ENCODE results near the gene ERICH6B.

Gene ERICH6B

DNA sequence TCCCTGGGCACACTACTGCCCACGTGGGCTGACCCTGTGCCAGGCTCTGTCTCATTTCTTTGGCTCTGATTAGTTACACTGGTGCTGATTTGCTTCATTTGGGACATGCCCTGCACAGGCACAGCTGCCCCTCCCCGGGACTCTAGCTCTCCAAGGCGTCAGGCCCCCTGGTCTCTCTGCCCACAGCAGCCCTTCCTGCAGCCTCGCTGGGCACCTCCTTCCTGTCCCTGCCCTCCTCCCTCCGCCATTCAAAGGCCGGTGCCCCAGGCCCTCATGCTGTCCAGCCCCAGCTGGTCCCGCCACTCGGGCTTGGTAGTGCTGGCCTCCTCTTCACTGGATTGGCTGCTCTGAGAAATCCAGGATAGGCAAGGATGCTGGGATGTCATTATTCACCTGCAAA is 73.1 kb downstream of the ERICH6B start:
- WGBS, 2 experiments (ENCODE audit: insufficient coverage in 2 of 2) = 83% methylated on average over 5 to 7 of the region's 8 CpGs

DNA sequence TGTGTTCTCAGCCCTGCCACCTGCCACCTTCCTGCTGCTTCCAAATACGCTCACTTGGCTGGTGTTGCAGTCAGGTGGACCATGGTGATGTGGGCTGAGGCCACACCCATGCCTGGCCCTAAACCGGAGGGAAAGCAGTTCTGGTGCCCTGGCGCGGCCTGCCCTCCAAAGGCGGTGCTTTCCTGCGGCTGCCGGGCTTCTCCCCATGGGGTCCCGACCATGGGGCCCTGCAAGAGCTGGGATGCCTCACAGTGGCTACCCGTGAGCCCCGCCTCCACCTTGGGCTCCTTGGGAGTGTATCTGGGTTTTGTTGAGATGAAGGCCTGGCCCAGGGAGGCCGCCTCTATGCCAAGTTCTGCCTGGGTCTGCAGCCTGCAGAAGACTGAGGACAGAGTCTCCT is 73.7 kb downstream of the ERICH6B start:
- no peaks in the 10 kb centered on the region for H3K4me1 ChIP-seq (ENCODE audit: control insufficient read depth, insufficient read depth, low read length, poor library complexity, severe bottlenecking)
- H3K9me3 ChIP-seq (ENCODE audit: control insufficient read depth, low read length) = no peaks in the 10 kb centered on the region
- H3K4me3 ChIP-seq (ENCODE audit: extremely low read depth, insufficient read depth, low read length, poor library complexity, severe bottlenecking) = no peak overlapping the region
- no peaks in the 10 kb centered on the region for H3K36me3 ChIP-seq (ENCODE audit: control insufficient read depth, insufficient read depth, low read length)
- 84 to 92% methylated on average over 8 to 9 of the region's 11 CpGs for WGBS, 2 experiments (ENCODE audit: insufficient coverage in 2 of 2)
- no peak overlapping the region for H3K27ac ChIP-seq (ENCODE audit: low read depth, low read length, severe bottlenecking)

More for the DNA sequence above, 73.1 kb downstream of the ERICH6B start:
- Histone ChIP-seq H3K36me3 (ENCODE audit: control insufficient read depth, insufficient read depth, low read length) (no peaks in the 10 kb centered on the region), H3K4me1 (ENCODE audit: control insufficient read depth, insufficient read depth, low read length, poor library complexity, severe bottlenecking) (no peaks in the 10 kb centered on the region), H3K27ac (ENCODE audit: low read depth, low read length, severe bottlenecking) (no peak overlapping the region), H3K9me3 (ENCODE audit: control insufficient read depth, low read length) (no peaks in the 10 kb centered on the region), H3K4me3 (ENCODE audit: extremely low read depth, insufficient read depth, low read length, poor library complexity, severe bottlenecking) (no peak overlapping the region)

GRCh38 chr13:45540864-45541263 is 74.7 kb downstream of the ERICH6B start:
- Histone ChIP-seq H3K4me1 (ENCODE audit: control insufficient read depth, insufficient read depth, low read length, poor library complexity, severe bottlenecking) (no peaks in the 10 kb centered on the region), H3K27ac (ENCODE audit: low read depth, low read length, severe bottlenecking) (no peak overlapping the region), H3K4me3 (ENCODE audit: extremely low read depth, insufficient read depth, low read length, poor library complexity, severe bottlenecking) (no peak overlapping the region), H3K9me3 (ENCODE audit: control insufficient read depth, low read length) (no peaks in the 10 kb centered on the region), H3K36me3 (ENCODE audit: control insufficient read depth, insufficient read depth, low read length) (peaks cover 2% of the 10 kb centered on the region)
- 87 to 95% methylated on average over 6 to 9 of the region's 10 CpGs for WGBS, 2 experiments (ENCODE audit: insufficient coverage in 2 of 2)

- no peaks in the 10 kb centered on the region for H3K9me3 ChIP-seq (ENCODE audit: control insufficient read depth, low read length)
- no peak overlapping the region for H3K27ac ChIP-seq (ENCODE audit: low read depth, low read length, severe bottlenecking)
- WGBS, 2 experiments (ENCODE audit: insufficient coverage in 2 of 2) = 83 to 93% methylated on average over 1 to 5 of the region's 6 CpGs
- no peak overlapping the region for H3K4me3 ChIP-seq (ENCODE audit: extremely low read depth, insufficient read depth, low read length, poor library complexity, severe bottlenecking)
- no peaks in the 10 kb centered on the region for H3K4me1 ChIP-seq (ENCODE audit: control insufficient read depth, insufficient read depth, low read length, poor library complexity, severe bottlenecking)
- peaks cover 8% of the 10 kb centered on the region for H3K36me3 ChIP-seq (ENCODE audit: control insufficient read depth, insufficient read depth, low read length)
Observed at GRCh38 chr13:45540195-45540594, 75.3 kb downstream of the ERICH6B start.

DNA sequence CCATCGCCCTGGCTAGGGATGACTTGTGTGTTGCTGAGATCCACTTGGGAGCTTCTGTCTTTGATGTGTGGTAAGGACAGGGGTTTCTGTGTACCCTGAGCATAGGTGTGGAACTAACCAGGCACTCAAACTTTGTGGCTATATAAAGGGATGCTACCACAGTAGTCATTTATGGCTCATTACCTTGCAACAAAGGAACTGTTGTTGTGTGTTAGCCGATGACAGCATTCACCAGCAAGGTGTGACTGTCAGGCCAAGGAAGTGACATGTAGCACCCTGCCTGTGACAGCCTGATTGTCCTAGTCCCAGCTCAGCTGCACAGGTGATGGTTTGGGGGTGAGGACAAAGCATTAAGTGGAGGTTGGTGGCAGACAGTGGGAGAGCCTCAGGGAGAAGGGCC is 77.2 kb downstream of the ERICH6B start:
- 78 to 91% methylated on average over 1 of the region's 2 CpGs for WGBS, 2 experiments (ENCODE audit: insufficient coverage in 2 of 2)
- H3K4me1 ChIP-seq (ENCODE audit: control insufficient read depth, insufficient read depth, low read length, poor library complexity, severe bottlenecking) = no peaks in the 10 kb centered on the region
- H3K9me3 ChIP-seq (ENCODE audit: control insufficient read depth, low read length) = no peaks in the 10 kb centered on the region
- peaks cover 26% of the 10 kb centered on the region for H3K36me3 ChIP-seq (ENCODE audit: control insufficient read depth, insufficient read depth, low read length)
- H3K27ac ChIP-seq (ENCODE audit: low read depth, low read length, severe bottlenecking) = no peak overlapping the region
- no peak overlapping the region for H3K4me3 ChIP-seq (ENCODE audit: extremely low read depth, insufficient read depth, low read length, poor library complexity, severe bottlenecking)

DNA sequence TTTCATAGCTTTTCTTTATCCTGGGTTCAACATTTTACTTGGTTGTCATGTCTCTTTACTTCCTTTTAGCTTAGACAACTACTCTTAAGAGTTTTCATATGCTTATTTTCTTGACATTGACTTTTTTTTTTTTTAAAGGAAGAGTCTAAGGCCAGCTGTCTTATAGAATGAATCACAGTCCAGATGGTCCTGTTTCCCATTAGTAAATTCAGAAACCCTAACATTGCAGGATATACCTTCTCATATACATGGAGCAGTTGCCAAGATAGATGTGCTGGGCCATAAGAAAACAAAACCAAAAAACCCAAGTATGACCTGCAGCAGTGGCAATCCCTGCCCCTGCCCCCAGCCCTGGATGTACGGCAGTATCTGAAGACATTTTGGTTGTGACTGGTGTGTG is 78.0 kb downstream of the ERICH6B start:
- H3K4me3 ChIP-seq (ENCODE audit: extremely low read depth, insufficient read depth, low read length, poor library complexity, severe bottlenecking) = no peak overlapping the region
- no peaks in the 10 kb centered on the region for H3K9me3 ChIP-seq (ENCODE audit: control insufficient read depth, low read length)
- no peaks in the 10 kb centered on the region for H3K4me1 ChIP-seq (ENCODE audit: control insufficient read depth, insufficient read depth, low read length, poor library complexity, severe bottlenecking)
- H3K27ac ChIP-seq (ENCODE audit: low read depth, low read length, severe bottlenecking) = no peak overlapping the region
- 100% methylated on average over 1 of the region's 1 CpG for WGBS, 2 experiments (ENCODE audit: insufficient coverage in 2 of 2)
- H3K36me3 ChIP-seq (ENCODE audit: control insufficient read depth, insufficient read depth, low read length) = peaks cover 35% of the 10 kb centered on the region

DNA sequence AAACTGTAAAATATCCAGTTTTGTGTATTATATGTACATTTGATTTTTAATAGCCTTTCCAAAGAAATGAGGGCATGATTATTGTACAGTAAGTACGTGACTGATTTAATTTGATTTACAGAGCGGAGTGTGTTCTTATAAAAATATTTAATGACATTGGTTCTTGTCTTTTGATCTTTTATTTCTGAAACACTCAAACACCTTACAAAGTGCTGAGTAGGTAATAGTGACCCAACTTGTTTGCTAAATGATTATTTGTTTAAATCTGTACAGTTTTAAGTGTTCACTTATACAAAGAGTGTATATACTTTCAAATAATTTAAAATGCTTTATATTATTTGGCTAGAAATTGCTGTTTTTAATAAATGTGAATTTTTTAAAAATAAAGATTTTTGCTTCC is 79.3 kb downstream of the ERICH6B start:
- H3K4me1 ChIP-seq (ENCODE audit: control insufficient read depth, insufficient read depth, low read length, poor library complexity, severe bottlenecking) = no peaks in the 10 kb centered on the region
- WGBS, 2 experiments (ENCODE audit: insufficient coverage in 2 of 2) = no CpG with 5 or more reads among the region's 2 CpGs
- no peaks in the 10 kb centered on the region for H3K9me3 ChIP-seq (ENCODE audit: control insufficient read depth, low read length)
- H3K36me3 ChIP-seq (ENCODE audit: control insufficient read depth, insufficient read depth, low read length) = peaks cover 43% of the 10 kb centered on the region
- no peak overlapping the region for H3K4me3 ChIP-seq (ENCODE audit: extremely low read depth, insufficient read depth, low read length, poor library complexity, severe bottlenecking)
- H3K27ac ChIP-seq (ENCODE audit: low read depth, low read length, severe bottlenecking) = no peak overlapping the region

GRCh38 chr13:45534604-45535003 is 80.9 kb downstream of the ERICH6B start:
- peaks cover 2% of the 10 kb centered on the region for H3K4me1 ChIP-seq (ENCODE audit: control insufficient read depth, insufficient read depth, low read length, poor library complexity, severe bottlenecking)
- H3K9me3 ChIP-seq (ENCODE audit: control insufficient read depth, low read length) = no peaks in the 10 kb centered on the region
- no peak overlapping the region for H3K4me3 ChIP-seq (ENCODE audit: extremely low read depth, insufficient read depth, low read length, poor library complexity, severe bottlenecking)
- no peak overlapping the region for H3K27ac ChIP-seq (ENCODE audit: low read depth, low read length, severe bottlenecking)
- 99 to 100% methylated on average over 2 to 8 of the region's 9 CpGs for WGBS, 2 experiments (ENCODE audit: insufficient coverage in 2 of 2)
- H3K36me3 ChIP-seq (ENCODE audit: control insufficient read depth, insufficient read depth, low read length) = peaks cover 58% of the 10 kb centered on the region

DNA sequence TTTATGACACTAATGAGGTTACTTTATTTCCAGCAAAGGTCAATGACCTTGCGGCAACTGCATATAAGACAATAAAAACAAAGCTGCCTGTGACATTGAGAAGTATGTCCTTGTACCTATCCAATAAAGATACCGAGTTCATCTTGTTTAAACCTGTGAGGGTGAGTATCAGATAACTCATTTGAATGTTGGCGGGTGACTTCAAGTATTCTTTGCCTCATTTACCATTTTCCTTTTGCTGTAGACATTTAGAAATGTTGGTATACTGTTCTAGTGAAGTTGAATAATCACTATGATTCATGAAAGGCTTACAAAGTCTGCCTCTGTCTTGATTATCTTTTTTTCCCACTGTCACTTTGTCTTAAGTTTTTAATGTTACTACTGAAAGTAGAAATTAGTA is 85.8 kb downstream of the ERICH6B start:
- Histone ChIP-seq H3K9me3 (ENCODE audit: control insufficient read depth, low read length) (no peaks in the 10 kb centered on the region), H3K27ac (ENCODE audit: low read depth, low read length, severe bottlenecking) (no peak overlapping the region), H3K4me1 (ENCODE audit: control insufficient read depth, insufficient read depth, low read length, poor library complexity, severe bottlenecking) (peaks cover 27% of the 10 kb centered on the region), H3K4me3 (ENCODE audit: extremely low read depth, insufficient read depth, low read length, poor library complexity, severe bottlenecking) (no peak overlapping the region), H3K36me3 (ENCODE audit: control insufficient read depth, insufficient read depth, low read length) (peaks cover 65% of the 10 kb centered on the region)
- WGBS, 2 experiments (ENCODE audit: insufficient coverage in 2 of 2) = 100% methylated on average over 1 of the region's 3 CpGs; no CpG with 5 or more reads in 1 of the 2 experiments

DNA sequence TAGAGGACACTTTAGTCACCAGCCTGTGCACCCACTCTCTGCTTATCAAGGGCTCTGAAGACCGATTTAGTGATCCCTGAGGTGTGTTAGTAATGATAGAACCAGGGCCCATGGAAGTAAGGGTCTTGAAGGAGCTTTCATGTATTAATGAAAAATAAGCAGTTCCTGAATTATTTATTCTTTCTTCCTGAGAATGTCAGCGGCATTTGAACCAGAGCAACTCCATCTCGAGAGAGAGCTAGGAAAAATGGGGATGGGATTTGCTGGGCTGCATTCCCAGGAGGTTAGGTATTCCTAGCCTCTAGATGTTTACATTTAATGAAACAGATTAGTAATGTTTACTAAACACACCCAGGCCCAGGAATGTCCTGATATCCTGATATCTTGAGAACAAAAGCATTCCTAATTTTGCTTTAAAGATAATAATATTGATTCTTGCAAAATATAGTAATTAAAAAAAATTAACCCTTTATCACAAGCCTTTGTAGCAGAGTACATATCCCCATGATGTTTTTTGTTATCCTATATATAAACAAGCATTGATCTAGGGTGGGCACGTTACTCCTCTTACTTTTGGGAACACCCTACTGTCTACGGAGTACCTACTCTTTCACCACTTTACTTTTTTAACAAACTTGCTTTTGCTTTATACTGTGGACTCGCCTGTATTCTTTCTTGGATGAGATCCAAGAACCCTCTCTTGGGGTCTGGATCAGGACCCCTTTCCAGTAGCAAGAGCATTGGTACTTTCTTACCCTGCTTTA is 87.7 kb downstream of the ERICH6B start:
- peaks cover 56% of the 10 kb centered on the region for H3K36me3 ChIP-seq (ENCODE audit: control insufficient read depth, insufficient read depth, low read length)
- WGBS, 2 experiments (ENCODE audit: insufficient coverage in 2 of 2) = 88 to 90% methylated on average over 2 to 4 of the region's 6 CpGs
- H3K4me1 ChIP-seq (ENCODE audit: control insufficient read depth, insufficient read depth, low read length, poor library complexity, severe bottlenecking) = peaks cover 36% of the 10 kb centered on the region
- H3K9me3 ChIP-seq (ENCODE audit: control insufficient read depth, low read length) = no peaks in the 10 kb centered on the region
- H3K4me3 ChIP-seq (ENCODE audit: extremely low read depth, insufficient read depth, low read length, poor library complexity, severe bottlenecking) = no peak overlapping the region
- H3K27ac ChIP-seq (ENCODE audit: low read depth, low read length, severe bottlenecking) = peak overlapping the region; percentile 89

GRCh38 chr13:45522571-45522970 is 93.0 kb downstream of the ERICH6B start:
- Histone ChIP-seq H3K9me3 (ENCODE audit: control insufficient read depth, low read length) (no peaks in the 10 kb centered on the region), H3K4me3 (ENCODE audit: extremely low read depth, insufficient read depth, low read length, poor library complexity, severe bottlenecking) (no peak overlapping the region), H3K27ac (ENCODE audit: low read depth, low read length, severe bottlenecking) (no peak overlapping the region), H3K4me1 (ENCODE audit: control insufficient read depth, insufficient read depth, low read length, poor library complexity, severe bottlenecking) (peaks cover 60% of the 10 kb centered on the region), H3K36me3 (ENCODE audit: control insufficient read depth, insufficient read depth, low read length) (peaks cover 48% of the 10 kb centered on the region)
- 80 to 100% methylated on average over 1 of the region's 2 CpGs for WGBS, 2 experiments (ENCODE audit: insufficient coverage in 2 of 2)
